ENCODE measurements around the gene PLPP3. TPM values are rescaled to one million over a fixed set of nuclear protein-coding genes. Genes with fewer than 3 reads are reported as not detected.

The PLPP3 gene
- total RNA-seq, 1 experiment from 2014 or later: 3.4 TPM

DNA sequence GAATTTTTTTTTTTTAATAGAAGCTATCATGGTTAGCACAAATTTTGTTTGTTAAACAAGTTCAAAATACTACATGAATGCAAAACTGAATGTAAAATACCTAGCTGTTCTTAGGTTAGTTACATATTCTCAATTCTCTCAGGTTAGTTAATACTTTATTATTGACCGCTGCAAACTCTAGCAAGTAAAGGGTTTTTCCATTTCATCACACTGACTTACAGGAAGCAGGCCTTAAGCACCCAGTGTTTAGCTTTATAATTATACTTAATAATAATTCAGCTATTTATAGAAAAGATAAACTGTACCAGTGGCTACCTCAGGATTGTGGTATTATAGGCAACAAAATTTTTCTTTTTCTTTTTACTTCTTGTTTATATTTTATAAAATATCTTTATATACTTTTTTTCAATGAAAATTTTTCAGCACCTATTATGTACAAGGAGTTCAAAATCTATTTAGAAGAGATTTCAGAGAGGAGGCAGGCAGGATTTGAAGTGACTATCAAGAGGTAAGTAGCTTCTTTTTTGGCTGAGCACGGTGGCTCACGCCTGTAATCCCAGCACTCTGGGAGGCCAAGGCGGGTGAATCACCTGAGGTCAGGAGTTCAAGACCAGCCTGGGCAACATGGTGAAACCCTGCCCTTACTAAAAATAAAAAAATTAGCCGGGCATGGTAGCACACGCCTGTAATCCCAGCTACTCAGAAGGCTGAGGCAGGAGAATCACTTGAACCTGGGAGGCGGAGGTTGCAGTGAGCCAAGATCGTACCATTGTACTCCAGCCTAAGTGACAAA lies 17.9 kb downstream of the PLPP3 start (continued):
- no peak for TF ChIP-seq TCF7L2 (IDR thresholded peaks at IDR 0.05; ENCODE audit: borderline replicate concordance, extremely low read depth, insufficient read depth, insufficient read length)
- TF ChIP-seq POLR2A (IDR thresholded peaks at IDR 0.05; ENCODE audit: borderline replicate concordance, extremely low read depth, insufficient read depth, insufficient read length): no peak
- TF ChIP-seq CEBPB (IDR thresholded peaks at IDR 0.05; ENCODE audit: low read depth): no peak
- TF ChIP-seq EZH2 (IDR thresholded peaks at IDR 0.05): no peak
- TF ChIP-seq, protein P1, sequence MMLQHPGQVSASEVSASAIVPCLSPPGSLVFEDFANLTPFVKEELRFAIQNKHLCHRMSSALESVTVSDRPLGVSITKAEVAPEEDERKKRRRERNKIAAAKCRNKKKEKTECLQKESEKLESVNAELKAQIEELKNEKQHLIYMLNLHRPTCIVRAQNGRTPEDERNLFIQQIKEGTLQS (IDR thresholded peaks at IDR 0.05): no peak
- no peak for TF ChIP-seq EGR1 (IDR thresholded peaks at IDR 0.05; ENCODE audit: low read depth)
- TF ChIP-seq JUND (IDR thresholded peaks at IDR 0.05): no peak

DNA sequence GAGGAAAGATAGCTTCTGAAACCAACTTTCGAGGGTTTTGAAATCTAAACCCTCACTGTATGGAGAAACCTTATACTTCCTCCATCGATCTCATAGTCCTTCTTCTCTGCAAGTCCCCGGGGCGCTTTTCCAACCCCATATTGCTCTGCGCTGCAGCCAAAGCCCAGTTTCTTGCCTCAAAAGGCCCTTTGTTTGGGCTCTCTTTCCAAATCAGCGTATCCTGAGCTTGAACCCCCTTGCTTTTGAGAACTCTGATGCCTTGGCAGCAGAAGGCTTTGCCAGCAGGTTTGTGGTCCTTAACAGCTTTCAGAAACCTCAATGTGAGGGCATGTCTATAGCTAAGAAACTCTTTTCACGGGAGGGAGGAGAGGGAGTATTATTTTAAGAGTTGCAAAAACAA lies 21.6 kb downstream of the PLPP3 start:
- TF ChIP-seq ZFX (IDR thresholded peaks at IDR 0.05) (no peak), TCF7L2 (IDR thresholded peaks at IDR 0.05; ENCODE audit: borderline replicate concordance, extremely low read depth, insufficient read depth, insufficient read length) (no peak), ELF1 (IDR thresholded peaks at IDR 0.05; ENCODE audit: borderline replicate concordance, low read depth) (no peak), SP1 (IDR thresholded peaks at IDR 0.05; ENCODE audit: low read depth) (no peak), CEBPB (IDR thresholded peaks at IDR 0.05; ENCODE audit: low read depth) (no peak), ZNF274 (IDR thresholded peaks at IDR 0.05; ENCODE audit: low read depth, low read length) (no peak), JUND (IDR thresholded peaks at IDR 0.05) (no peak), YY1 (IDR thresholded peaks at IDR 0.05; ENCODE audit: extremely low read depth, insufficient replicate concordance, low read depth, low read length) (no peak), EGR1 (IDR thresholded peaks at IDR 0.05; ENCODE audit: low read depth) (no peak), POLR2A (IDR thresholded peaks at IDR 0.05; ENCODE audit: borderline replicate concordance, extremely low read depth, insufficient read depth, insufficient read length) (no peak)
- TF ChIP-seq, protein P1 (IDR thresholded peaks at IDR 0.05): no peak
- TF ChIP-seq, protein P2, sequence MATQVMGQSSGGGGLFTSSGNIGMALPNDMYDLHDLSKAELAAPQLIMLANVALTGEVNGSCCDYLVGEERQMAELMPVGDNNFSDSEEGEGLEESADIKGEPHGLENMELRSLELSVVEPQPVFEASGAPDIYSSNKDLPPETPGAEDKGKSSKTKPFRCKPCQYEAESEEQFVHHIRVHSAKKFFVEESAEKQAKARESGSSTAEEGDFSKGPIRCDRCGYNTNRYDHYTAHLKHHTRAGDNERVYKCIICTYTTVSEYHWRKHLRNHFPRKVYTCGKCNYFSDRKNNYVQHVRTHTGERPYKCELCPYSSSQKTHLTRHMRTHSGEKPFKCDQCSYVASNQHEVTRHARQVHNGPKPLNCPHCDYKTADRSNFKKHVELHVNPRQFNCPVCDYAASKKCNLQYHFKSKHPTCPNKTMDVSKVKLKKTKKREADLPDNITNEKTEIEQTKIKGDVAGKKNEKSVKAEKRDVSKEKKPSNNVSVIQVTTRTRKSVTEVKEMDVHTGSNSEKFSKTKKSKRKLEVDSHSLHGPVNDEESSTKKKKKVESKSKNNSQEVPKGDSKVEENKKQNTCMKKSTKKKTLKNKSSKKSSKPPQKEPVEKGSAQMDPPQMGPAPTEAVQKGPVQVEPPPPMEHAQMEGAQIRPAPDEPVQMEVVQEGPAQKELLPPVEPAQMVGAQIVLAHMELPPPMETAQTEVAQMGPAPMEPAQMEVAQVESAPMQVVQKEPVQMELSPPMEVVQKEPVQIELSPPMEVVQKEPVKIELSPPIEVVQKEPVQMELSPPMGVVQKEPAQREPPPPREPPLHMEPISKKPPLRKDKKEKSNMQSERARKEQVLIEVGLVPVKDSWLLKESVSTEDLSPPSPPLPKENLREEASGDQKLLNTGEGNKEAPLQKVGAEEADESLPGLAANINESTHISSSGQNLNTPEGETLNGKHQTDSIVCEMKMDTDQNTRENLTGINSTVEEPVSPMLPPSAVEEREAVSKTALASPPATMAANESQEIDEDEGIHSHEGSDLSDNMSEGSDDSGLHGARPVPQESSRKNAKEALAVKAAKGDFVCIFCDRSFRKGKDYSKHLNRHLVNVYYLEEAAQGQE (IDR thresholded peaks at IDR 0.05; ENCODE audit: low read depth): no peak
- TF ChIP-seq, protein P3, sequence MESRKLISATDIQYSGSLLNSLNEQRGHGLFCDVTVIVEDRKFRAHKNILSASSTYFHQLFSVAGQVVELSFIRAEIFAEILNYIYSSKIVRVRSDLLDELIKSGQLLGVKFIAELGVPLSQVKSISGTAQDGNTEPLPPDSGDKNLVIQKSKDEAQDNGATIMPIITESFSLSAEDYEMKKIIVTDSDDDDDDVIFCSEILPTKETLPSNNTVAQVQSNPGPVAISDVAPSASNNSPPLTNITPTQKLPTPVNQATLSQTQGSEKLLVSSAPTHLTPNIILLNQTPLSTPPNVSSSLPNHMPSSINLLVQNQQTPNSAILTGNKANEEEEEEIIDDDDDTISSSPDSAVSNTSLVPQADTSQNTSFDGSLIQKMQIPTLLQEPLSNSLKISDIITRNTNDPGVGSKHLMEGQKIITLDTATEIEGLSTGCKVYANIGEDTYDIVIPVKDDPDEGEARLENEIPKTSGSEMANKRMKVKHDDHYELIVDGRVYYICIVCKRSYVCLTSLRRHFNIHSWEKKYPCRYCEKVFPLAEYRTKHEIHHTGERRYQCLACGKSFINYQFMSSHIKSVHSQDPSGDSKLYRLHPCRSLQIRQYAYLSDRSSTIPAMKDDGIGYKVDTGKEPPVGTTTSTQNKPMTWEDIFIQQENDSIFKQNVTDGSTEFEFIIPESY (IDR thresholded peaks at IDR 0.05; ENCODE audit: extremely low read depth, insufficient replicate concordance, low read length): no peak
- TF ChIP-seq, protein P4, sequence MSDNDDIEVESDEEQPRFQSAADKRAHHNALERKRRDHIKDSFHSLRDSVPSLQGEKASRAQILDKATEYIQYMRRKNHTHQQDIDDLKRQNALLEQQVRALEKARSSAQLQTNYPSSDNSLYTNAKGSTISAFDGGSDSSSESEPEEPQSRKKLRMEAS (IDR thresholded peaks at IDR 0.05): no peak
- no peak overlapping the region for H3K4me3 ChIP-seq (replicated peaks in 1 of 2; ENCODE audit: low read depth in 1 of 2, low read length in 2 of 2)
- intact Hi-C loops (cut with micrococcal nuclease): no loop called here
- H3K4me1 ChIP-seq (ENCODE audit: control insufficient read depth in 1 of 2, insufficient read depth in 2 of 2, low read length in 2 of 2): peaks cover 0 to 9% of the 10 kb centered on the region in 2 experiments; a peak in 3 of 4 replicates
- ChIA-PET CTCF (no interaction called here), RAD21 (ENCODE audit: low non-redundant PET in 1 of 2, low total read pairs in 2 of 2, uncharacterized antibody in 2 of 2, unreplicated experiment in 2 of 2) (no interaction called here), POLR2A (no interaction called here)
- no peak overlapping the region for H3K9ac ChIP-seq (ENCODE audit: low read length)
- no peak overlapping the region for H3K4me2 ChIP-seq (ENCODE audit: low read length)
- no peaks in the 10 kb centered on the region for H3K9me3 ChIP-seq (ENCODE audit: control insufficient read depth in 1 of 2, insufficient read depth in 1 of 2, low read depth in 1 of 2, low read length in 2 of 2)
- no peaks in the 10 kb centered on the region for H3K9me2 ChIP-seq (ENCODE audit: insufficient read depth)
- no peak for DNase-seq (ENCODE audit: low read depth, low spot score)
- ATAC-seq: no peak
- H3K27me3 ChIP-seq (ENCODE audit: insufficient read depth, low read length): no peaks in the 10 kb centered on the region
- H3K79me2 ChIP-seq (ENCODE audit: insufficient read depth, low read length): no peaks in the 10 kb centered on the region
- no peak overlapping the region for H3K27ac ChIP-seq (ENCODE audit: low read depth, low read length)
- no TSS peak for BruUV-seq (replicated peaks)
- no peaks in the 10 kb centered on the region for H4K20me1 ChIP-seq (ENCODE audit: insufficient read depth)
- H2AFZ ChIP-seq (ENCODE audit: low read depth, low read length, poor library complexity, severe bottlenecking): no peak overlapping the region
- no peaks in the 10 kb centered on the region for H3K36me3 ChIP-seq (ENCODE audit: control insufficient read depth in 1 of 2, insufficient read depth in 2 of 2, low read length in 2 of 2)
